Spleen (tissue), 11 donors: Measurements from ENCODE around the gene CD53. TPM values are rescaled to one million over a fixed set of nuclear protein-coding genes. Genes with fewer than 3 reads are reported as not detected.

Experiments used
- DNase-seq: peaks from one replicate; pipeline ENCODE4 v3.0.0-alpha.2; 2020
- H3K27ac ChIP-seq, 8 donors: fragments of 200-600 bp; sonication (generic) in 7 of 8; 1 replicate in 4 of 8; 2 replicates in 4 of 8; pipeline versions ENCODE4 v1.5.0 to v1.8.0; 2016 to 2021; ENCODE audit warnings: inconsistent platforms in 4 of 8, mild to moderate bottlenecking in 4 of 8, moderate library complexity in 1 of 8
- H3K27me3 ChIP-seq, 7 donors: fragments of 200-600 bp; sonication (generic) in 6 of 7; replicated peaks in 1 of 7; 1 replicate in 4 of 7; 2 replicates in 3 of 7; pipeline versions ENCODE4 v1.5.0 to v1.8.0; 2016 to 2021; ENCODE audit warnings: inconsistent platforms in 3 of 7, mild to moderate bottlenecking in 1 of 7
- H3K36me3 ChIP-seq, 6 donors: fragments of 200-600 bp; sonication (generic) in 5 of 6; 1 replicate in 4 of 6; 2 replicates in 2 of 6; pipeline versions ENCODE4 v1.5.0 to v1.8.0; 2016 to 2021; ENCODE audit warnings: inconsistent platforms in 2 of 6
- H3K4me1 ChIP-seq, 6 donors: fragments of 200-600 bp; sonication (generic) in 5 of 6; 1 replicate in 3 of 6; 2 replicates in 3 of 6; pipeline versions ENCODE4 v1.5.0 to v1.8.0; 2016 to 2021; ENCODE audit warnings: inconsistent platforms in 3 of 6
- H3K4me3 ChIP-seq, 8 donors: fragments of 200-600 bp; sonication (generic) in 7 of 8; 1 replicate in 4 of 8; 2 replicates in 4 of 8; pipeline versions ENCODE4 v1.5.0 to v1.8.0; 2016 to 2021; ENCODE audit warnings: inconsistent platforms in 4 of 8, mild to moderate bottlenecking in 4 of 8, moderate library complexity in 2 of 8
- H3K9me3 ChIP-seq, 8 donors: fragments of 200-600 bp; sonication (generic) in 7 of 8; 1 replicate in 4 of 8; 2 replicates in 4 of 8; pipeline versions ENCODE4 v1.5.0 to v1.8.0; 2016 to 2021; ENCODE audit warnings: inconsistent platforms in 4 of 8
- CTCF ChIP-seq, 11 experiments: fragments of 200-600 bp in 7 of 11; fragments of 450-650 bp in 4 of 11; sonication (generic) in 4 of 11; IDR thresholded peaks in 8 of 11; conservative IDR thresholded peaks in 3 of 11; 1 replicate in 7 of 11; 2 replicates in 4 of 11; pipeline versions ENCODE4 v1.4.0 to v1.8.0; 2016 to 2021; ENCODE audit warnings: antibody characterized with exemption in 11 of 11, inconsistent platforms in 4 of 11, mild to moderate bottlenecking in 1 of 11
- POLR2A ChIP-seq, 3 donors: fragments of 450-650 bp; IDR thresholded peaks; one replicate each; pipeline ENCODE4 v1.5.1; 2017; ENCODE audit warnings: antibody characterized with exemption in 3 of 3, mild to moderate bottlenecking in 1 of 3
- POLR2AphosphoS5 ChIP-seq, 3 donors: sonication (generic); formaldehyde crosslinking; IDR thresholded peaks; one replicate each; pipeline ENCODE4 v1.5.1; 2017; ENCODE audit warnings: antibody characterized with exemption in 3 of 3
- WGBS, 5 donors: extraction: QIAGEN DNeasy Blood & Tissue Kit in 3 of 5; methylation state at CpG; one replicate each; pipeline versions ENCODE4 v1.1.5 to v1.1.7; 2013 to 2018; 5-methylcytosine and 5-hydroxymethylcytosine counted together
- intact Hi-C: fragments of 100-400 bp; cut with DNase I; formaldehyde crosslinking; loops from one replicate; pipeline ENCODE4 v1.15.0; 2023; ENCODE audit warnings: low total_unique reads
- polyA plus RNA-seq, 3 donors: library from polyadenylated mRNA; stranded (reverse); fragments of 200-250 nt; gene quantifications; one replicate each; pipeline ENCODE4 v1.2.1, GENCODE V29; 2013
- total RNA-seq, 7 donors: library from RNA; depleted of rRNA in 3 of 7; stranded (reverse); fragments of >200 nt in 3 of 7; fragmentation: NEBNext Ultra II Directional in 4 of 7; extraction: Animal tissue kit (Norgen Biotek cat#: 25700) in 4 of 7; gene quantifications; one replicate each; pipeline versions ENCODE4 v1.1.0 to v1.2.1, GENCODE V29; 2016 to 2021
- donor health status: healthy with polysubstance abuse.
- donor health status: DM: no; HTN: no; CAD: no; lungs with moderate emphysema.
- donor health status: DM: no; HTN: no; CAD: no.
- donor health status: Bipolar disorder and iron deficiency.
- donor health status: healthy.
- donor health status: DM: no; HTN: no; CAD: no.
- donor health status: DM: yes; HTN: yes; CAD: no.

The CD53 gene
- total and polyA plus RNA-seq, 10 donors: 352 to 651 (median 462) TPM

- peak overlapping the region in 7 of 8 donors; percentile 12 to 92 (median 67) for H3K4me3 ChIP-seq
- no peak for DNase-seq
- peak overlapping the region in 6 of 8 donors; percentile 33 to 97 (median 94) for H3K27ac ChIP-seq
- 55 to 71% (median 62%) methylated on average over 8 of the region's 8 CpGs for WGBS, 5 donors
- intact Hi-C loops: no loop called here
- TF ChIP-seq CTCF (IDR thresholded peaks at IDR 0.05 in 8 of 11, conservative IDR thresholded peaks at IDR 0.05 in 3 of 11) (no peak), POLR2A (IDR thresholded peaks at IDR 0.05) (no peak), POLR2AphosphoS5 (IDR thresholded peaks at IDR 0.05) (no peak)
- H3K9me3 ChIP-seq: no peaks in the 10 kb centered on the region
- no peaks in the 10 kb centered on the region for H3K27me3 ChIP-seq
- H3K4me1 ChIP-seq: peaks cover 30 to 74% (median 69%) of the 10 kb centered on the region in 6 donors
- peaks cover 0 to 51% (median 2%) of the 10 kb centered on the region in 6 donors for H3K36me3 ChIP-seq
Observed at GRCh38 chr1:110877776-110878175, 4.8 kb downstream of the CD53 start.

- Histone ChIP-seq H3K9me3 (no peaks in the 10 kb centered on the region), H3K27ac (peak overlapping the region in 6 of 8 donors; percentile 1 to 97 (median 94)), H3K27me3 (no peaks in the 10 kb centered on the region), H3K4me1 (peaks cover 38 to 82% (median 77%) of the 10 kb centered on the region in 6 donors), H3K36me3 (peaks cover 0 to 51% (median 2%) of the 10 kb centered on the region in 6 donors), H3K4me3 (peak overlapping the region in 5 of 8 donors; percentile 63 to 92 (median 73))
- WGBS, 5 donors: 47 to 73% (median 66%) methylated on average over 2 of the region's 2 CpGs
- no peak for DNase-seq
- intact Hi-C loops: no loop called here
- TF ChIP-seq CTCF (IDR thresholded peaks at IDR 0.05 in 8 of 11, conservative IDR thresholded peaks at IDR 0.05 in 3 of 11): no peak
- TF ChIP-seq POLR2AphosphoS5 (IDR thresholded peaks at IDR 0.05): no peak
- no peak for TF ChIP-seq POLR2A (IDR thresholded peaks at IDR 0.05)
Observed at GRCh38 chr1:110878591-110878990, 5.6 kb downstream of the CD53 start.

- Histone ChIP-seq H3K27me3 (no peaks in the 10 kb centered on the region), H3K36me3 (peaks cover 0 to 51% (median 2%) of the 10 kb centered on the region in 6 donors), H3K4me1 (peaks cover 42 to 86% (median 81%) of the 10 kb centered on the region in 6 donors), H3K9me3 (no peaks in the 10 kb centered on the region), H3K4me3 (peak overlapping the region in 3 of 8 donors; percentile 0 to 92 (median 63)), H3K27ac (peak overlapping the region in 7 of 8 donors; percentile 6 to 97 (median 81))
- 65 to 83% (median 75%) methylated on average over 3 of the region's 3 CpGs for WGBS, 5 donors
- intact Hi-C loops: no loop called here
- no peak for TF ChIP-seq POLR2A (IDR thresholded peaks at IDR 0.05)
- TF ChIP-seq POLR2AphosphoS5 (IDR thresholded peaks at IDR 0.05): no peak
- TF ChIP-seq CTCF (IDR thresholded peaks at IDR 0.05 in 8 of 11, conservative IDR thresholded peaks at IDR 0.05 in 3 of 11): no peak
- DNase-seq: no peak
Observed at GRCh38 chr1:110878993-110879392, 6.0 kb downstream of the CD53 start.

GRCh38 chr1:110879758-110880606, 7.0 kb downstream of the CD53 start:
- Histone ChIP-seq H3K4me1 (peaks cover 45 to 95% (median 90%) of the 10 kb centered on the region in 6 donors), H3K9me3 (no peaks in the 10 kb centered on the region), H3K4me3 (peak overlapping the region in 4 of 8 donors; percentile 6 to 92 (median 38)), H3K36me3 (peaks cover 0 to 53% (median 2%) of the 10 kb centered on the region in 6 donors), H3K27ac (peak overlapping the region; percentile 6 to 97 (median 78)), H3K27me3 (no peaks in the 10 kb centered on the region)
- 25 to 39% (median 29%) methylated on average over 7 of the region's 7 CpGs for WGBS, 5 donors
- intact Hi-C loops: no loop called here
- TF ChIP-seq POLR2AphosphoS5 (IDR thresholded peaks at IDR 0.05): peak in 1 of 3 donors; percentile 74
- no peak for TF ChIP-seq POLR2A (IDR thresholded peaks at IDR 0.05)
- TF ChIP-seq CTCF (IDR thresholded peaks at IDR 0.05 in 8 of 11, conservative IDR thresholded peaks at IDR 0.05 in 3 of 11): no peak
- DNase-seq: no peak
